BE2C (cell line): ENCODE data around the gene ZCCHC7.

ENCODE experiments used
- DNase-seq: peaks from one replicate; pipeline ENCODE4 v3.0.0-alpha.2; 2020
- H3K27me3 ChIP-seq: fragments of 250-450 bp; sonication (Bioruptor Pico); 2 replicates; pipeline ENCODE4 v1.5.1; 2020; ENCODE audit warnings: mild to moderate bottlenecking
- H3K36me3 ChIP-seq: fragments of 250-450 bp; sonication (Bioruptor Pico); 2 replicates; pipeline ENCODE4 v1.5.1; 2020; ENCODE audit warnings: mild to moderate bottlenecking
- H3K4me1 ChIP-seq: fragments of 250-450 bp; sonication (Bioruptor Pico); 2 replicates; pipeline ENCODE4 v1.5.1; 2020
- H3K4me3 ChIP-seq: 2 replicates; pipeline ENCODE4 v1.5.1; 2011; ENCODE audit warnings: low read depth, low read length
- H3K9me3 ChIP-seq: fragments of 250-450 bp; sonication (Bioruptor Pico); 2 replicates; pipeline ENCODE4 v1.5.1; 2020
- TF ChIP-seq, protein P1 (sequence below): IDR thresholded peaks from 2 replicates; pipeline ENCODE4 v1.5.1; 2012; ENCODE audit warnings: mild to moderate bottlenecking, low read depth, low read length

The ZCCHC7 gene

GRCh38 chr9:37338218-37338617 lies 217.8 kb downstream of the ZCCHC7 start:
- H3K4me3 ChIP-seq, result no peak overlapping the region
- no peak for DNase-seq
- no peaks in the 10 kb centered on the region for H3K36me3 ChIP-seq
- H3K4me1 ChIP-seq, result peaks cover 36% of the 10 kb centered on the region
- no peaks in the 10 kb centered on the region for H3K27me3 ChIP-seq
- no peaks in the 10 kb centered on the region for H3K9me3 ChIP-seq
- TF ChIP-seq, protein P1, sequence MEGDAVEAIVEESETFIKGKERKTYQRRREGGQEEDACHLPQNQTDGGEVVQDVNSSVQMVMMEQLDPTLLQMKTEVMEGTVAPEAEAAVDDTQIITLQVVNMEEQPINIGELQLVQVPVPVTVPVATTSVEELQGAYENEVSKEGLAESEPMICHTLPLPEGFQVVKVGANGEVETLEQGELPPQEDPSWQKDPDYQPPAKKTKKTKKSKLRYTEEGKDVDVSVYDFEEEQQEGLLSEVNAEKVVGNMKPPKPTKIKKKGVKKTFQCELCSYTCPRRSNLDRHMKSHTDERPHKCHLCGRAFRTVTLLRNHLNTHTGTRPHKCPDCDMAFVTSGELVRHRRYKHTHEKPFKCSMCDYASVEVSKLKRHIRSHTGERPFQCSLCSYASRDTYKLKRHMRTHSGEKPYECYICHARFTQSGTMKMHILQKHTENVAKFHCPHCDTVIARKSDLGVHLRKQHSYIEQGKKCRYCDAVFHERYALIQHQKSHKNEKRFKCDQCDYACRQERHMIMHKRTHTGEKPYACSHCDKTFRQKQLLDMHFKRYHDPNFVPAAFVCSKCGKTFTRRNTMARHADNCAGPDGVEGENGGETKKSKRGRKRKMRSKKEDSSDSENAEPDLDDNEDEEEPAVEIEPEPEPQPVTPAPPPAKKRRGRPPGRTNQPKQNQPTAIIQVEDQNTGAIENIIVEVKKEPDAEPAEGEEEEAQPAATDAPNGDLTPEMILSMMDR, result no peak

- H3K27me3 ChIP-seq, result no peaks in the 10 kb centered on the region
- no peak overlapping the region for H3K4me3 ChIP-seq
- peaks cover 34% of the 10 kb centered on the region for H3K4me1 ChIP-seq
- no peaks in the 10 kb centered on the region for H3K36me3 ChIP-seq
- TF ChIP-seq, protein P1, result no peak
- no peaks in the 10 kb centered on the region for H3K9me3 ChIP-seq
- peak; percentile 56 for DNase-seq
Observed at GRCh38 chr9:37339923-37340322, 219.5 kb downstream of the ZCCHC7 start.

GRCh38 chr9:37340961-37341360 lies 220.6 kb downstream of the ZCCHC7 start:
- no peaks in the 10 kb centered on the region for H3K36me3 ChIP-seq
- H3K4me3 ChIP-seq, result no peak overlapping the region
- TF ChIP-seq, protein P1, result no peak
- DNase-seq, result no peak
- H3K9me3 ChIP-seq, result no peaks in the 10 kb centered on the region
- no peaks in the 10 kb centered on the region for H3K27me3 ChIP-seq
- peaks cover 34% of the 10 kb centered on the region for H3K4me1 ChIP-seq

DNA sequence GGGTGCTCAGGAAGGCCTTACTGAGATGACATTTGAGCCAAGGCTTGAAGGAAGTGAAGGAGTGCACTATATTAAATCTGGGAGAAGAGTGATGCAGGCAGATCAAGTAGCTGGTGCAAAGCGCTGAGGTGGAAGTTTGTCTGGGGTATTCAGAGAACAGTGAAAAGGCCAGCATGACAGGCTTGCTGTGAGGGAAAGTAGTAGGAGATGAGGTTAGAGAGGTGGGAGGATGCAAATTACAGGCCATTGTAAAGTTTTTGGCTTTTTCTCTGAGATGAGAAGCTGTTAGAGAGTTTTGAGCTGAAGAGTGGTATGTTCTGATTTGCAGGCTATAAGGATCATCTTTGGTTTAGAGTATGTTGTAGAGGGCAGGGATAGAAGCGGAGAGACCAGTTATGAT lies 221.3 kb downstream of the ZCCHC7 start:
- Histone ChIP-seq H3K4me1 (peaks cover 28% of the 10 kb centered on the region), H3K4me3 (no peak overlapping the region), H3K9me3 (no peaks in the 10 kb centered on the region), H3K27me3 (no peaks in the 10 kb centered on the region), H3K36me3 (no peaks in the 10 kb centered on the region)
- no peak for DNase-seq
- TF ChIP-seq, protein P1, result no peak

- Histone ChIP-seq H3K9me3 (no peaks in the 10 kb centered on the region), H3K4me3 (no peak overlapping the region), H3K36me3 (no peaks in the 10 kb centered on the region), H3K4me1 (peaks cover 26% of the 10 kb centered on the region), H3K27me3 (no peaks in the 10 kb centered on the region)
- TF ChIP-seq, protein P1, result no peak
- DNase-seq, result peak; percentile 29
Observed at GRCh38 chr9:37342493-37342892, 222.1 kb downstream of the ZCCHC7 start.

- no peaks in the 10 kb centered on the region for H3K27me3 ChIP-seq
Observed at GRCh38 chr9:37342895-37343294, 222.5 kb downstream of the ZCCHC7 start.

More at GRCh38 chr9:37342895-37343294, 222.5 kb downstream of the ZCCHC7 start:
- no peak for DNase-seq
- H3K9me3 ChIP-seq, result no peaks in the 10 kb centered on the region
- TF ChIP-seq, protein P1, result no peak
- peaks cover 21% of the 10 kb centered on the region for H3K4me1 ChIP-seq
- H3K36me3 ChIP-seq, result no peaks in the 10 kb centered on the region
- H3K4me3 ChIP-seq, result no peak overlapping the region
